ENCODE measurements around the gene MRPL50.
"Not testable (repeated sequence)": the region's sequence is repeated elsewhere in the genome, so short reads cannot be mapped to it uniquely, and the experiment has no call there.

MRPL50 gene

GRCh38 chr9:101418518-101419430, 20.4 kb upstream of the MRPL50 start:
- in situ Hi-C loops (cut with HindIII; ENCODE audit: low sequenced_read_pairs) = no loop called here

- in situ Hi-C loops (cut with HindIII; ENCODE audit: low sequenced_read_pairs) = no loop called here
Measured at GRCh38 chr9:101417977-101418376, 19.6 kb upstream of the MRPL50 start.

- in situ Hi-C loops (cut with HindIII; ENCODE audit: low sequenced_read_pairs) = no loop called here
Measured at GRCh38 chr9:101417389-101417788, 19.0 kb upstream of the MRPL50 start.

- in situ Hi-C loops (cut with HindIII; ENCODE audit: low sequenced_read_pairs) = no loop called here
Measured at GRCh38 chr9:101415578-101415977, 17.2 kb upstream of the MRPL50 start.

- in situ Hi-C loops (cut with HindIII; ENCODE audit: low sequenced_read_pairs) = no loop called here
Measured at GRCh38 chr9:101414839-101415238, 16.4 kb upstream of the MRPL50 start.

GRCh38 chr9:101409079-101409477, 10.7 kb upstream of the MRPL50 start:
- in situ Hi-C loops (cut with HindIII; ENCODE audit: low sequenced_read_pairs) = no loop called here

GRCh38 chr9:101408374-101409078, 10.1 kb upstream of the MRPL50 start:
- in situ Hi-C loops (cut with HindIII; ENCODE audit: low sequenced_read_pairs) = no loop called here

GRCh38 chr9:101403516-101404285, 5.3 kb upstream of the MRPL50 start:
- in situ Hi-C loops (cut with HindIII; ENCODE audit: low sequenced_read_pairs) = no loop called here

GRCh38 chr9:101400120-101400519, 1.7 kb upstream of the MRPL50 start:
- in situ Hi-C loops (cut with HindIII; ENCODE audit: low sequenced_read_pairs) = no loop called here

GRCh38 chr9:101399643-101399970, 1.2 kb upstream of the MRPL50 start:
- in situ Hi-C loops (cut with HindIII; ENCODE audit: low sequenced_read_pairs) = no loop called here

- in situ Hi-C loops (cut with HindIII; ENCODE audit: low sequenced_read_pairs) = no loop called here
Measured at GRCh38 chr9:101398930-101399642, 668 bp upstream of the MRPL50 start.

- in situ Hi-C loops (cut with HindIII; ENCODE audit: low sequenced_read_pairs) = no loop called here
Measured at GRCh38 chr9:101397746-101398067, 711 bp downstream of the MRPL50 start.

GRCh38 chr9:101394687-101395086, 3.7 kb downstream of the MRPL50 start:
- in situ Hi-C loops (cut with HindIII; ENCODE audit: low sequenced_read_pairs) = no loop called here

- in situ Hi-C loops (cut with HindIII; ENCODE audit: low sequenced_read_pairs) = no loop called here
Measured at GRCh38 chr9:101393135-101393534, 5.3 kb downstream of the MRPL50 start.

GRCh38 chr9:101388507-101388993, 9.9 kb downstream of the MRPL50 start:
- in situ Hi-C loops (cut with HindIII; ENCODE audit: low sequenced_read_pairs) = no loop called here

- in situ Hi-C loops (cut with HindIII; ENCODE audit: low sequenced_read_pairs) = no loop called here
Measured at GRCh38 chr9:101387871-101388506, 10.4 kb downstream of the MRPL50 start.

GRCh38 chr9:101384873-101385536, 13.4 kb downstream of the MRPL50 start, which contains the start of gene BAAT:
BAAT (minus strand) TSS chr9:101385006; CDS start chr9:101371404, 13,602 bp downstream.
- in situ Hi-C loops (cut with HindIII; ENCODE audit: low sequenced_read_pairs) = not testable (repeated sequence)

GRCh38 chr9:101383361-101383760, 15.1 kb downstream of the MRPL50 start:
- in situ Hi-C loops (cut with HindIII; ENCODE audit: low sequenced_read_pairs) = no loop called here

- in situ Hi-C loops (cut with HindIII; ENCODE audit: low sequenced_read_pairs) = no loop called here
Measured at GRCh38 chr9:101381833-101382342, 16.5 kb downstream of the MRPL50 start.
